DMS153 (cell line): ENCODE measurements around the gene MCTP1.

Experiments used
- DNase-seq: peaks from one replicate; lab custom pipeline; 2025; lab: John Stamatoyannopoulos, UW

Gene MCTP1

GRCh38 chr5:94698197-94698596 lies 586.7 kb downstream of the MCTP1 start:
- DNase-seq, result no peak

- DNase-seq, result no peak
Measured at GRCh38 chr5:94694671-94695070, 590.2 kb downstream of the MCTP1 start.

GRCh38 chr5:94693845-94694370 lies 591.0 kb downstream of the MCTP1 start:
- no peak for DNase-seq

- no peak for DNase-seq
Measured at GRCh38 chr5:94693043-94693822, 591.7 kb downstream of the MCTP1 start.

DNA sequence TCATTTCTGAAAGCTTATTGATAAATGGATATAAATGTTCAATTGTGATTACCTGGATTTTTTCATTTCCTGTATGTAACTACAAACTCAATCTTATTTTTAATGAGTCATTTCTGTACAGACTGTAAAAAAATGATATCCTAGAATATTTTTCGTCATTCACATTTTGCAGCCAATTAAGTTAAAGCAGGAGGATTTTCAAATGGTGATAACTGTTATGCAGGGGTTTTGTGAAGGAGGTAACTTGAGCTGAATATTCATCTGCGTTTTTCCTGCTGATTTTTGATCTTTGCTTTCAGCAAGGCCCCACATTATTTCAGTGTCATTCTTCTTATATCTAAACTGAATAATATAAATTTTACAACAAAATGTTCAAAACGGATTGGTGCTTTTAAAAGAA lies 592.3 kb downstream of the MCTP1 start:
- no peak for DNase-seq

DNA sequence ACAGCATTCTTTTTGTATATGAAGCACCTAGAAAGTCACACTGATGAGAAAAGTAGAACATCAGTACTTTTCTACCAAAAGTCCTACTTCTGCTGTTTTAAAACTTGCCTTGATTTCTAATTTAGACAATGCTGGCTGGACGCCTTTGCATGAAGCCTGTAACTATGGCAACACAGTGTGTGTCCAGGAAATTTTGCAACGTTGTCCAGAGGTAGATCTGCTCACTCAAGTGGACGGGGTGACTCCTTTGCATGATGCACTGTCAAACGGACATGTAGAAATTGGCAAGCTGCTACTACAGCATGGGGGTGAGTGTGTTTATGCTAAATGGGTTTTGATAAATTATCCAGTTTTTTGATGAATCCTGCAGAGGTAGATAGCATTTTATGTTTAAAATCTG lies 592.9 kb downstream of the MCTP1 start:
- DNase-seq, result no peak

DNA sequence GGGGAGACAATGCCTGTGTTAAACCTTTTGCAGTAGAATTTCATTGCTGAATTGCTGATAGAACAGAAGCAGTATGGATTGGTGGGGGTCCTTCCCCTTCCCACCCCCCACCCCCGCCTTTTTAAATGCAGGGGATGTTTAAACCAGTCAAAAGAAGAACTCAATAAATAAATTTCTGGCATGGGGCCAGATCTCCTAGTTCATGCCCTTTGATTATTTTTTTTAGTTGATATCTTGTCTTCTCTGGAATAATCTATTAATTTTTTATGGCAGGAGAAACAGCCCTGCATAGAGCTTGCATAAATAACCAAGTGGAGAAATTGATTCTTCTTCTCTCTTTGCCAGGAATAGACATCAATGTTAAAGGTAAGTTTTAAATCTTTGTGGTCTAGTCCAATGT lies 593.6 kb downstream of the MCTP1 start:
- DNase-seq, result no peak

DNA sequence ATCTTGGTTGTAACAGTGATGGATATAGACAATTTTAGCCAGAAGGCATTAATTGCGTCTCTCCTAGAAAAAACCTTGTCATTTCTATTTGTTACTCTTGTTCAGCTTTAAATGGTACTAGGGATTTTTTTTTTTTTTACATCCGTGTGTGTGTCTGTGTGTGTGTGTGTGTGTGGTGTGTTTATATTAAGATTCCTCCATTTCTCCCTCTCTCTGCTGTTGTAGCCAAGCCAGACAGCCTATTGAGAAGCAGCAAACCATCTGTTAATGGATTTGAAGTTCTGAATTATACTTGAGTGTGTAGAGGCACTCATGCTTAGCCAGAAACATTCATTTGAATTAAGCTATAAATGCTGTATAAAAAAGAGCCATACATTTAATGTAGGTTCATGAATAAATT lies 594.1 kb downstream of the MCTP1 start:
- DNase-seq, result no peak

DNA sequence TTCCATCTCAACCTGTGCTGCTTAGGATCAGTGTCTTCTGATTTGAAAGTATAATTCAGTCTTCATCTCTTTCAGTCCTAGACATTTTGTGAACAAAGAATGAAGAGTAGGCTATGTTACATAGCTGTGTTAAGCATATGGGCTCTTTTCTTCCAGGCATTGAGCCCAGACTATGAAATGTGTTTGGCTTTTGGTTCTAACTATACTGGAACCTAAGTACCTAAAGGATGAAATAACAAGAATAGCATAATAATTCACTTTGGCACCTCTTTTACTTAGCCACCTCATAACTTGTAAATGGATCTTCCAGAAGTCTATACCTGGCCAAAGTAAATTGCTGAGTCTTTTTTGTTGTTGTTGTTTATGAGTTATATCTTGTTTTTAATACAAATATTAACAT lies 595.0 kb downstream of the MCTP1 start:
- DNase-seq, result no peak

GRCh38 chr5:94682814-94683520 lies 601.9 kb downstream of the MCTP1 start:
- no peak for DNase-seq

- DNase-seq, result no peak
Measured at GRCh38 chr5:94675965-94676618, 608.8 kb downstream of the MCTP1 start.

DNA sequence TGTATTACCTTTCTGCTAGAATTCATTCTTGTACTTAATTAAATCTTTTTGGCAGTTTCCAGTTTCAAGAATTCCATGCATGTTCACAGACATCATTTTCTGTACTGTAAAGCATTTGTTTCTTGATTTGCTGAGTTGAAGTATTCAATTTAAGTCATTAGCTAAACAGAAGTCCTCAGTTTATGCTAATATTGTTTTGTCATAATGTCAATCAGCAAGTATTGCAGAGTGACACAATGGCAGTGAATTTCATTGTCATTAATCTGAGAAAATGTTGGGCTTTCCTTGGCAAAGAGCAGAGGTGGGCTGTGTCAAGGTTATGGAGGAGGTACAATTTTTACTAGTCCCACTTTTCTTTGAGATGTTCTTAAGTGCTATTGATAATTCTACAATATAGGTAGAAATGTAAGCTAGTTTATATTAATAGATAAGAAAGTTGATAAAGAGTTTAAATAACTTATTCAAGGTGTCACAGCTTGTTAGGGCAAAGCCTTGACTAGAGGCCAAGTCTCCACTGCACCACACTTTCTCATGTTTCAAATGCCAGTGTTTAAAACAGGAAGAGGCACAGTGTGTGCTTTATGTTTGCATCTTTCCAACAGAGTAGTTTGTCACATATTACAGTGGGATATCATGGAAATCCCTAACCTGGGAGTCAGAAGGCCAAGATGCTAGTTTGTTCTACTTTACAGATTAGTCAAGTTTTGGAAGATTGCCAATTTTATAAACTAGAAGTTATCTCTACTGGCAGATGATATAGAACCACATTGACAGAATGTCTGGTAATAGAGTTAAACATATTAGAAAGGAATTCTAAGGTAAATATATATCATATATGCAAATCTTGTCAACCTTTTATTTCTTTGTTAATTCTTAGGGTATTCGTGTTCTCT lies 610.2 kb downstream of the MCTP1 start:
- no peak for DNase-seq

GRCh38 chr5:94672746-94673145 lies 612.1 kb downstream of the MCTP1 start:
- no peak for DNase-seq

DNA sequence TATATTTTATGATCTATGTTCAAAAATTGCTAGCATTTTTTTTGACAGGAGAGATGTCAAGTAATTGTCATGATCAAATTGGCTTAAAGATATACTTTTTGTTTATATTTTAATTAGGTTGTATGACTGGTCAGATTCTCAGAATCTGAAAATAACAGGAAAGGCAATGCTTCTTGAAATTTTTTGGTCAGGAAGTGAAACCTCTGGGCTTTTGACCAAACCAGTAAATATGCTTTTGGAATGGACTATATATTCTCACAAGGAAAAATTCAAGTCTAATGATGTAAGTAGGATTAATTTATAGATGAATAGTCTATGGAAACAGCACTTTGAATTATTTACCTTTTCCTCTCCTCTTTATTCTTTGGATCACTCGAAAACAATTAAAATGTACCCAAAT lies 614.2 kb downstream of the MCTP1 start:
- DNase-seq, result no peak

GRCh38 chr5:94667937-94668336 lies 617.0 kb downstream of the MCTP1 start:
- DNase-seq, result no peak

DNA sequence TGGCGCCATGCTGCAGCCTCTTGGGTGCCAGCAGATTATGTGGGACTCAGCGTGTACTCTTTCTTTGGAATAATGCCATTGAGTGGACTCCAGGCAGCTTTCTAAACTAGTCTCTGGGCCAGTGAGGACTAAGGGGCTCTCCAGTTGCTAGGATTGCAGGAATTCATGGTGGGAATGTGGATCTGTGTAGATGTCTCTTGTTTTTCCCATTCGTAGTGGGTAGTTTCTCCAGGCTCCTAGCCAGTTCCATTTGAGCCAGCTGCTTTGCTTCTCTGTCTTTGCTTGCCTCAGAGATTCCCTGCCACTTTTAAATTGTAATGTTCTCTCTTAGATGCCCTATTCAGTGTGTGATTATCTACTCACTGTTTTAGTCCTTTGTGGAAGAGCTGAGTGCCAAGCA lies 623.8 kb downstream of the MCTP1 start:
- no peak for DNase-seq

DNA sequence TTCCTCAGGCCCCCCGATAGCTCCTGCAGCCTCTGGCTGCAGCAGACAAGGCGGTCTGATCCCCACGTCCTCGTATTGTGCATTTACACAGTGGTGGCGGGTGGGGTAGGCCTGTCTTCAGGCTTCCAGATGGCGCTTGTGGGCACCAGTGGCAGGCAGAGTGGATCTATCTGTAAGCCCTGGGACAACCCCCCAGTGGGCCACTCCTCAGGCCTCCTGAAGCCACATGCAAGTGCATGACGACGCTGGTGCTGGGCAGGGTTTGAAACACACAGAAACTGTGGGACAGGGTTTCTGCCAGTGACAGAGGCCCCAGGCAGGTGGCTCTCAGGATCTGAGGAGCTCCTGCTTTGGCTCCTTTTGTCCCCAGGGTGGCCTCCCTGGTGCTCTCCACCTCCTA lies 624.4 kb downstream of the MCTP1 start:
- DNase-seq, result no peak

DNA sequence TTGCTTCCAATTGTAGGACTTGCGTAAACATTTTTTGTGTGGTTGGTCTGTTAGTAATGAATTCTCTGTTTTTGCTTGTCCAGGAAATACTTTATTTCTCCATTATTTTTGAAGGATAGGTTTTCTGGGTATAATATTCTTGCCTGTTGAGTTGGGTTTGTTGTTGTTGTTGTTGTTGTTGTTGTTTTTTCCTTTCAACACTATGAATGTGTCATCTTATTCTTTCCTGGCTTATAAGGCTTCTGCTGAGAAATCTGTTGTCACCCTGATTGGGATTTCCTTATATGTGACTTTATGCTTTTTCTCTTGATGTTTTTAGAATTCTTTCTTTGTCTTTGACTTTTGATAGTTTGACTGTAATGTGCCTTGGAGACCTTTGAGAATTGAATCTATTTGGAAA lies 626.6 kb downstream of the MCTP1 start:
- no peak for DNase-seq
